Activated naive CD4-positive, alpha-beta T cell treated with anti-CD3 and anti-CD28 coated beads, Interleukin-2, amount 10 ng/mL, durations not matched to agents 7 days and 5 days (primary cell): ENCODE data around the gene STPG1.

Experiments
- CTCF ChIA-PET: fragments of 350-600 bp; sonication (Branson Sonifier 250); formaldehyde crosslinking; loops from one replicate; lab custom pipeline; 2021; ENCODE audit warnings: antibody characterized with exemption; lab: Charles Lee
- DNase-seq: peaks from one replicate; pipeline ENCODE4 v3.0.0-alpha.2; 2020
- H3K27ac Mint-ChIP-seq: one replicate; pipeline ENCODE4 v1.8.0; 2021; ENCODE audit warnings: mild to moderate bottlenecking, moderate library complexity, mixed read lengths
- H3K27me3 Mint-ChIP-seq: one replicate; pipeline ENCODE4 v1.8.0; 2021; ENCODE audit warnings: mild to moderate bottlenecking, mixed read lengths
- H3K36me3 Mint-ChIP-seq: one replicate; pipeline ENCODE4 v1.8.0; 2021; ENCODE audit warnings: mixed read lengths
- H3K4me1 Mint-ChIP-seq: one replicate; pipeline ENCODE4 v1.8.0; 2021; ENCODE audit warnings: mixed read lengths
- H3K4me3 Mint-ChIP-seq: one replicate; pipeline ENCODE4 v1.8.0; 2021; ENCODE audit warnings: mild to moderate bottlenecking, moderate library complexity, mixed read lengths
- H3K9me3 Mint-ChIP-seq: one replicate; pipeline ENCODE4 v1.8.0; 2021; ENCODE audit warnings: mixed read lengths

Gene STPG1

GRCh38 chr1:24385160-24385940 lies 28.2 kb downstream of the STPG1 start:
- Mint-ChIP-seq H3K36me3 (peaks cover 9% of the 10 kb centered on the region), H3K4me1 (peaks cover 28% of the 10 kb centered on the region), H3K9me3 (no peaks in the 10 kb centered on the region), H3K27me3 (no peaks in the 10 kb centered on the region), H3K4me3 (no peak overlapping the region), H3K27ac (peak overlapping the region; percentile 30)
- CTCF ChIA-PET, result interaction anchor here (0.6 to 11.1 kb wide), 14 partner anchors 8 to 280 kb away, joined by 3 to 155 read pairs (median 4); partner anchors contain the start of gene GRHL3
- peak; percentile 50 for DNase-seq

GRCh38 chr1:24384251-24385090 lies 29.1 kb downstream of the STPG1 start:
- peak overlapping the region; percentile 33 for H3K4me3 Mint-ChIP-seq
- peak; percentile 66 for DNase-seq
- H3K9me3 Mint-ChIP-seq, result no peaks in the 10 kb centered on the region
- no peaks in the 10 kb centered on the region for H3K27me3 Mint-ChIP-seq
- peaks cover 26% of the 10 kb centered on the region for H3K4me1 Mint-ChIP-seq
- CTCF ChIA-PET, result interaction anchor here (0.8 to 11.1 kb wide), 14 partner anchors 9 to 279 kb away, joined by 3 to 155 read pairs (median 4); partner anchors contain the start of genes GRHL3 and NIPAL3
- peak overlapping the region; percentile 91 for H3K27ac Mint-ChIP-seq
- peaks cover 5% of the 10 kb centered on the region for H3K36me3 Mint-ChIP-seq

- Mint-ChIP-seq H3K36me3 (peaks cover 6% of the 10 kb centered on the region), H3K27me3 (no peaks in the 10 kb centered on the region), H3K4me3 (no peak overlapping the region), H3K4me1 (peaks cover 26% of the 10 kb centered on the region), H3K9me3 (no peaks in the 10 kb centered on the region), H3K27ac (peak overlapping the region; percentile 91)
- CTCF ChIA-PET, result interaction anchor here (1.3 to 11.1 kb wide), 7 partner anchors 10 to 198 kb away, joined by 3 to 155 read pairs (median 9); no protein-coding TSS in a partner anchor
- DNase-seq, result no peak
Observed at GRCh38 chr1:24383381-24383940, 30.1 kb downstream of the STPG1 start.

GRCh38 chr1:24382165-24382577 lies 31.4 kb downstream of the STPG1 start:
- Mint-ChIP-seq H3K4me1 (peaks cover 26% of the 10 kb centered on the region), H3K9me3 (no peaks in the 10 kb centered on the region), H3K36me3 (peaks cover 6% of the 10 kb centered on the region), H3K27ac (no peak overlapping the region), H3K4me3 (no peak overlapping the region), H3K27me3 (no peaks in the 10 kb centered on the region)
- no peak for DNase-seq
- CTCF ChIA-PET, result interaction anchor here (0.7 to 11.1 kb wide), 3 partner anchors 9 to 182 kb away, joined by 3 to 155 read pairs (median 7); no protein-coding TSS in a partner anchor

- Mint-ChIP-seq H3K36me3 (peaks cover 6% of the 10 kb centered on the region), H3K4me3 (no peak overlapping the region), H3K27ac (no peak overlapping the region), H3K9me3 (no peaks in the 10 kb centered on the region), H3K27me3 (no peaks in the 10 kb centered on the region), H3K4me1 (peaks cover 23% of the 10 kb centered on the region)
- DNase-seq, result no peak
- CTCF ChIA-PET, result interaction anchor here (2.0 to 11.1 kb wide), 2 partner anchors 10 to 181 kb away, joined by 7 to 155 read pairs; no protein-coding TSS in a partner anchor
Observed at GRCh38 chr1:24381256-24381655, 32.3 kb downstream of the STPG1 start.

GRCh38 chr1:24380508-24380907 lies 33.1 kb downstream of the STPG1 start:
- Mint-ChIP-seq H3K36me3 (peaks cover 6% of the 10 kb centered on the region), H3K4me1 (peaks cover 19% of the 10 kb centered on the region), H3K9me3 (no peaks in the 10 kb centered on the region), H3K4me3 (no peak overlapping the region), H3K27ac (no peak overlapping the region), H3K27me3 (no peaks in the 10 kb centered on the region)
- no peak for DNase-seq
- CTCF ChIA-PET, result interaction anchor here (11.1 kb wide), 1 partner anchor 181 kb away, joined by 155 read pairs; no protein-coding TSS in a partner anchor

GRCh38 chr1:24379733-24380315 lies 33.8 kb downstream of the STPG1 start:
- CTCF ChIA-PET, result interaction anchor here (11.1 kb wide), 1 partner anchor 180 kb away, joined by 155 read pairs; no protein-coding TSS in a partner anchor
- DNase-seq, result no peak
- Mint-ChIP-seq H3K4me1 (peaks cover 12% of the 10 kb centered on the region), H3K27ac (no peak overlapping the region), H3K36me3 (peaks cover 6% of the 10 kb centered on the region), H3K9me3 (no peaks in the 10 kb centered on the region), H3K27me3 (no peaks in the 10 kb centered on the region), H3K4me3 (no peak overlapping the region)

- no peak overlapping the region for H3K4me3 Mint-ChIP-seq
- H3K4me1 Mint-ChIP-seq, result no peaks in the 10 kb centered on the region
- peaks cover 2% of the 10 kb centered on the region for H3K36me3 Mint-ChIP-seq
- no peaks in the 10 kb centered on the region for H3K27me3 Mint-ChIP-seq
- CTCF ChIA-PET, result no interaction called here
- DNase-seq, result no peak
- H3K9me3 Mint-ChIP-seq, result no peaks in the 10 kb centered on the region
- no peak overlapping the region for H3K27ac Mint-ChIP-seq
Observed at GRCh38 chr1:24374891-24375786, 38.4 kb downstream of the STPG1 start.

GRCh38 chr1:24373710-24374109 lies 39.9 kb downstream of the STPG1 start:
- Mint-ChIP-seq H3K27me3 (no peaks in the 10 kb centered on the region), H3K9me3 (no peaks in the 10 kb centered on the region), H3K4me1 (no peaks in the 10 kb centered on the region), H3K27ac (no peak overlapping the region), H3K36me3 (no peaks in the 10 kb centered on the region), H3K4me3 (no peak overlapping the region)
- no peak for DNase-seq
- CTCF ChIA-PET, result no interaction called here

GRCh38 chr1:24373044-24373443 lies 40.5 kb downstream of the STPG1 start:
- H3K4me3 Mint-ChIP-seq, result no peak overlapping the region
- no peaks in the 10 kb centered on the region for H3K27me3 Mint-ChIP-seq
- CTCF ChIA-PET, result no interaction called here
- no peak for DNase-seq
- H3K9me3 Mint-ChIP-seq, result no peaks in the 10 kb centered on the region
- no peaks in the 10 kb centered on the region for H3K4me1 Mint-ChIP-seq
- H3K27ac Mint-ChIP-seq, result no peak overlapping the region
- no peaks in the 10 kb centered on the region for H3K36me3 Mint-ChIP-seq

- Mint-ChIP-seq H3K27ac (no peak overlapping the region), H3K36me3 (no peaks in the 10 kb centered on the region), H3K4me3 (no peak overlapping the region), H3K4me1 (peaks cover 7% of the 10 kb centered on the region), H3K9me3 (no peaks in the 10 kb centered on the region), H3K27me3 (no peaks in the 10 kb centered on the region)
- DNase-seq, result no peak
- CTCF ChIA-PET, result no interaction called here
Observed at GRCh38 chr1:24369801-24370200, 43.8 kb downstream of the STPG1 start.

- no peaks in the 10 kb centered on the region for H3K9me3 Mint-ChIP-seq
- H3K4me3 Mint-ChIP-seq, result no peak overlapping the region
- no peak for DNase-seq
- H3K27ac Mint-ChIP-seq, result no peak overlapping the region
- H3K36me3 Mint-ChIP-seq, result no peaks in the 10 kb centered on the region
- H3K4me1 Mint-ChIP-seq, result peaks cover 8% of the 10 kb centered on the region
- CTCF ChIA-PET, result no interaction called here
- peaks cover under 1% of the 10 kb centered on the region for H3K27me3 Mint-ChIP-seq
Observed at GRCh38 chr1:24369199-24369598, 44.4 kb downstream of the STPG1 start.

GRCh38 chr1:24366707-24367106 lies 46.9 kb downstream of the STPG1 start:
- Mint-ChIP-seq H3K36me3 (no peaks in the 10 kb centered on the region), H3K4me3 (no peak overlapping the region), H3K27me3 (peaks cover 6% of the 10 kb centered on the region), H3K9me3 (no peaks in the 10 kb centered on the region), H3K27ac (no peak overlapping the region), H3K4me1 (peaks cover 8% of the 10 kb centered on the region)
- CTCF ChIA-PET, result interaction anchor here (0.7 to 1.5 kb wide), 2 partner anchors 19 to 167 kb away, joined by 3 to 4 read pairs; no protein-coding TSS in a partner anchor
- no peak for DNase-seq
